ENCODE measurements around the gene SPRR4.

Gene SPRR4, protein sequence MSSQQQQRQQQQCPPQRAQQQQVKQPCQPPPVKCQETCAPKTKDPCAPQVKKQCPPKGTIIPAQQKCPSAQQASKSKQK

DNA sequence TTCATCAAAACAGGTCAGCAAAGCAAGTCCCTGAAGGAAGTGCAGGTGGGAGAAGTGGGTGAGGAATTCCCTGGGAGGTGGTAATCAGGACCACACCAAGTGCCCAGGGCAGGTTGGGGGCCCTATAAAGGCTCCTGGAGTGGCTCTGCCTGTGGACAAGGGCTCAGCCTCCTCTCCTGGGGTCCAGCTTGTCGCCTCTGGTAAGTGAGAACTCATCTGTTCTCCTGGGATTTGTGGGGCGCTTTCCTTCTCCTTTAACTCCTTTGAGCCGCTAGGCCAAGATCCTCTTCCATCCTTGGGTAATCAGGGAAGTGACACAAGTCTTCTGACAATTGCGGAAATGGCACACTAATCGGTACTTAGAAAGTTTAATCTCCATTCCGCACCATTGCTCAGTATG lies at the start of gene SPRR4:
TSS of gene SPRR4 (plus strand) at position 154 of the 400 bp plus-strand sequence. CDS start 1,243 bp downstream, outside the sequence.
- DNase-seq (ENCODE audit: low read depth in 3 of 3, low spot score in 1 of 3): no peak

DNA sequence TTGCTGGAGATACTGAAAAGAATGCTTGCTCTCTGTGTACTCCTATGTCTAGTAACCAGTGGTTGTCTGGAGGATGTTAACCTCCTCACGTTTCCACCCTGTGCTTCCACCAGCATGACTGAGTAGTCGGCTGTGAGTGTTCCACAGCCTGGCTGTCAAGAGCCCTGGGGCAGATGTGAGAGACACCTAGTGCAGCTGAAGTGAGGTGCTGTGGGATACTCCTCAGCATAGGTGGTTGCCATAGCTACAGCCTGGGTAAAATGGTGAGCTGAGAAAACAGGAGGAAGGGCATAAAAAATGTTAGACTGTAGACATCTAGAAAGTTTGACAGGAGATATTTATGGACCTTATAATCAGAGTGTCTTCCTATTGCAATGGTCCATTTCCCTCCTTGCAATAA lies 46.3 kb upstream of the SPRR4 start:
- no peak for DNase-seq (ENCODE audit: low read depth in 3 of 3, low spot score in 1 of 3)

DNA sequence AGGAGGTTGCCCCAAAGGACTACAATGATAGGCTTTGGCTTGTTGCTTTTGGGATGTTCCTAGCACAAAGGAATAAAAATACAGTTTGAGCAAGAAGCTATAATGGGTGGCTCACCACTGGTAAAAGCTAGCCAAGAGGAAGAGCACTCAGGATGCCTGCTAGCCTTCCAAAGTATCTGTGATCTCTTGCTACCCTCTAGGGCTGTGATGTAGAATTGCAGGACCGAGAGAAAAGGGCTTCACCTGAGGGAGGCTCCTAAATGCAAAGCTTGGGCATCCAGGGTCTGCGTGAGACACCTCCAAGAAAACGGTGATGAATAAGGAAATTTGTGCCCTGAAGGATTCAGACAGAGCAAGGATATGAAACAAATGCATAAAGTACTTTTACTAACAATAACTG lies 44.4 kb upstream of the SPRR4 start:
- DNase-seq (ENCODE audit: low read depth in 3 of 3, low spot score in 1 of 3): no peak

DNA sequence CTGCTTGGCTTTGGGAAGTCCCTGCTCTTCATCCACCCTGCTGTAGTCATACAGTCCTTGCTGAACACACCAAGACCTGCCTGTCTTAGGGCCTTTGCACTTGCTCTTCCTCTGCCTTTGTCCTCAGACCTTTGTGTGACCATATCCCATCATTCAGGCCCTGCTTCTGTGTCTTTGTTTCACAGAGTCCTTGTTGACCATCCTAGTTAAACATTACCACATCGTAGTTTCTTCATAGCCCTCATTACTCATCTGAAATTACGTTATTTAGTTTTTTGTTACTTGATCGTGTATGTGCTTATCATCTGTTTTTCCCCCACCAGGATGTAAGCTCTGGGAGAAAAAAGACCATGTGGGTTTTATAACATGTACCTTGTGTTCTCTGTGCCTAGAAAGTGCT lies 41.8 kb upstream of the SPRR4 start:
- DNase-seq (ENCODE audit: low read depth in 3 of 3, low spot score in 1 of 3): no peak

DNA sequence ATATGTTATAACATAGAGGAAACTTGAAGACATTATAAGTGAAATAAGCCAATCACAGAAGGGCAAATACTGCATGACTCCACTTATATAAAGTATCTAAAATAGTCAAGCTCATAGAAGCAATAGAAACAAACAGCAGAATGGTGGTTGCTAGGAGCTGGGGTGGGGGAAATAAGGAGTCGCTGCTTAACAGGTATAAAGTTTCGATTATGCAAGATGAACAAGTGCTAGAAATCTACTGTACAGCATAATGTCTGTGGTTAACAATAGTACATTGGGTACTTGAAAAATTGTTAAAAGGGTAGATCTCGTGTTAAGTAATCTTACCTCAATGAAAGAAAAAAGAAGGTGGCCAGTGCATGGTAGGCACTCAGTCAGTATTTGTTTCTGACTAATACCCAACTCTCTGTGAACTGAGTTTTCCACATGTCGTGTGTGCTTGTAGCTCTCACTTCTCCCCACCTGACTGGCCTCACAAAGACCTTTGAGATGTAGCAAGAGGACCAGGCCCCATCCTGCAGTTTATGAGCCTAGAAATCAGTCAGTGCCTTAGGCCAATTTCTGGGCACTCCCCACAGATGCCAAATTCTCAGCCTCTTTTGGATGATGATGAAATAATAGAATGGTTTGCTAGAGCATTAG lies 38.2 kb upstream of the SPRR4 start:
- DNase-seq (ENCODE audit: low read depth in 3 of 3, low spot score in 1 of 3): no peak

DNA sequence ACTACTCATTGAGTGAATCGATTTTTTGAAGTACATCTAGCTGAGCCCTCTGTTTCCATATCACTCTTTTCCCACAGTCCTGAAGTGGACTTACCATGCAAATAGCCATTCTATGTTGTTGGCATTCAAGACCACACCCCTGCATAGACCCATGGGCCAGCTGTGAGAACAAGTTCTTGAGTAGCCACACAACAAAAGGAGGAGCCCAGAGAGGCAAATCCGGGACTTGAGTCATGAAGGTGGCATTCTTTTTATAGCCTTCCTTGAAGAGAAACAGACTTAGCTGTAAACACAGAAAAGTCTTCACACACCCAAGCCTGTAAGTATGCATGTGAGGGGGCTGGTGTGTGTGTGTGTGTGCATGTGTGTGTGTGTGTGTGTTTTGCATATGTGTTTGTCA lies 37.3 kb upstream of the SPRR4 start:
- no peak for DNase-seq (ENCODE audit: low read depth in 3 of 3, low spot score in 1 of 3)

DNA sequence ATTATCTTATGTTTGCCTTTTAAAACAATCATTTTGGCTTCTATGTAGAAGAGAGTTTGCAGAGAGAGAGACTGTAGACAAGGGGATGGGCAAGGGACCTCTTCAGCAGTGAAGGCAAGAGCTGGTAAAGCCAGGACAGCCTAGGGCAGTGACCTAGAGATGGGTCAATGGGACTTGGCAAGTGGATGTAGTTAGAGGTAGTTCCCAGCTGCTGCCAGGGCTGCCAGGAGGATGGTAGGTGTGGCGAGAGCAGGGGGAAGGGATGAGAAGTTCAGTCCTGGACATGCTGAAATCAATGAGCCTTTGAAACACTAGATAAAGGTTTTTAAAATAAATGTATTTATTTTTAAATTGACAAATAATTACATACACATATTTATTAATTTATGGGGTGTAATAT lies 29.8 kb upstream of the SPRR4 start:
- no peak for DNase-seq (ENCODE audit: low read depth in 3 of 3, low spot score in 1 of 3)

DNA sequence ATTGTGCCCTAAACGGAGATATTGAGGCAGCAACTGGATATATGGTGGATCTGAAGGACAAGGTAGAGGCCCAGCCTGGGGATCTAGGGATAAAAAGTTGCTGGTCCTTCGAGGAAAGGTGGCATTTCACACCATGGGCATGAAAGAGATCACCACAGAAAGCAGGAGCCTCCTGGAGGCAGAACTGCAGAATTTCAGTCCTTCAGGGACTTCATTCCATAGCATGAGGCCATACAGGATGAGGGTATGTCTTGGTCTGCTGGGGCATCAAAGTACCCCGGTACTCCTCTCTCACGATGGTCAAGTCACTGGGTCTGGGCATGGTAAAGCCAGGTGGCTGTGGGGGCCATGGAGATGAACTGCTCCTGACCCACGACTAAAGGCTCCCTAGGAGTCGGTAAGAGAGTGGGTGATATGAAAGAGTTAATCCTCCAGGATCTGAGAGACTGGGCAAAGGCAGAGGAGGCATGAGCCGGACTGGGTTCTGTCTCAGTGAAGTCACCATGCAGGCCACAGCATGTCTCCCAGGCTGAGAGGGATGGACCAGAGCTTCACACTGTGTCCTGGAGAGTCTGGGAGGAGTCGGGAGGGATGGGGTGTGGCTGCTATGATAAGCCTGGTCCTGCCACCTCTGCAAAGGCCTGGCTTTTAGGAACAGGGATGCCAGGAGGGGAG lies 29.3 kb upstream of the SPRR4 start:
- DNase-seq (ENCODE audit: low read depth in 3 of 3, low spot score in 1 of 3): no peak

DNA sequence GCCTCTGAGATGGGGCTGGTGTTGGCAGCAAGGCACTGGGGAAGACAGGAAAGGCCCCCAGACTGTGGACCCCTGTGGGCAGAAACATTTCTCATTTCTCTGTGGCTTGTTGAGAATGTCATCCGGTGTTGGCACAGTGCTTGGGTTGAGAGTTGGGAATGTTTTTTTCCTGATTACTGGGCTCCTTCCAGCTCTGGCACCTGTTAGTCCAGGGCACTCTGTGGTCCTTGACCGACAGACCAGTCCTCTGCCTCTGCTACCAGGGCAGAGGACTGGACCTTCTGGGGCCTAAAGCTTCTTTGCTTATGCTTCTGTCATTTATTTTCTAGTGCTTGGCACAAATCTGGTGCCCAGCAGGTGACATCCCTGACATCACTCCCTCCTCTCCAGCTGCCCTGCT lies 28.3 kb upstream of the SPRR4 start:
- DNase-seq (ENCODE audit: low read depth in 3 of 3, low spot score in 1 of 3): no peak

DNA sequence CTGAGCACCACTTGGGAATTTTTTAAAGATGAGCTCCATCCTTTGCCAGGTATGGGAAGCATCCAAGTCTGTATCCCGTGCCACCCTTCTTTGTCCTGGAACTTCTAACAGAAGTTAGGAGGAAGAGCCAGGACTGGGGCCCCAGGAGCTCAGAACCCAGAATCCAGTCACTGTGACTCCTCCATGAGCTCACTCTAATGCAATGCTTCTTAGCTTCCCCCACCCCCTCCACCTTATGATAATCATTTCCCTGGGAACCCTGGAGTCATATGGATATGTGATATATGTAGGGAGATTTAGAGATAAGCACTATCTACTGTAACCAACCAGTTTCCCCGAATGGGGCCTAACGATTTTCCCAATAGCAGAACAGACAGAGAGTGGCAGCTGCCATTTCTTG lies 24.2 kb upstream of the SPRR4 start:
- no peak for DNase-seq (ENCODE audit: low read depth in 3 of 3, low spot score in 1 of 3)

DNA sequence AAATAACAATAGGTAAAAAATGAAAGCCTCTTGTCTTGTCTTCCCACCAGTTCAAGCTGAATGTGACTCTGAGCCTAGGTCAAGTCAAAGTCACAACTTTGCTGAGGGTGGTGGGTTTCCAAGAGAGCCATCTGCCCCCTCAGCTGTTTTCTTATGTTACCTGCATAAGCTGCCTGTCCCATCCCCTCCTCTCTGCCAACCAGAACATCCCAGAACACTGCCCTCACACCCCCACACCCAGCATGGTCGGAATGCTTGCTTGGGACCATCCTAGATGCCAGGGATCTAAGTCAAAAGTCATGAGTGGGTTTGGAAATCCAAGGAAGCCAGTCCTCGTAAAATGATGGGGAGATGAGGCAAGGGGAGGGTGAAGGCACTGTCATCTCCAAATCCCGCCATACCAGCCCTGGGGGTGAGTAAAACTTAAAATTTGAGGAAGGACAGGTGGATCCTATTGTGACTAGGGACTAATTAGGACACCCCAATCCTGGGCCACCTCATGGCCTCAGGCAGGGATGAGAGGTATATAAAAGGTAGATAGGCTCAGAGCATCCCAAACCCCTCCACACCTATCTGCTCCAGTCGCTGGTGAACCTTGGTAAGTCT lies 23.7 kb upstream of the SPRR4 start, which contains the start of gene SPRR5:
TSS of gene SPRR5 (plus strand) at position 556 of the 606 bp plus-strand sequence. CDS start 1,349 bp downstream, outside the sequence.
- no peak for DNase-seq (ENCODE audit: low read depth in 3 of 3, low spot score in 1 of 3)

DNA sequence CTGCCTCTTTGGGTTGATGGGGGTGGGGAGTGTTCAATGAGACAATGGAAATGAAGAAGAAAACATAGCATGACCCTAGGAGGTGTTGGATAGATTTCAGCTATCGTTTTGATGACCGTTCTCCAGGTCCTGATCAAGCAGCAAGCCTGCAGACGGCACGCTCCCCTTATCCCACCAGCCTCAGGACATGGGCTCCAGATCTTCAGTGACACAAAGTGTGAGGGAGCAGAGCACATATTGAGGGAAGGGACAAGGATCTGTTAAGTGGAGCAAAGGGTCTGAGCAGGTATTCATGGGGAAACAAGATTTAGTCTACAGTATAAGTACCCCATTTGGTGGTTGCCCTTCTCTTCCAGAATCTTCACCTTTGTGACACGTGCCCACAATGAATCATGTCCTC lies 18.7 kb upstream of the SPRR4 start:
- no peak for DNase-seq (ENCODE audit: low read depth in 3 of 3, low spot score in 1 of 3)

DNA sequence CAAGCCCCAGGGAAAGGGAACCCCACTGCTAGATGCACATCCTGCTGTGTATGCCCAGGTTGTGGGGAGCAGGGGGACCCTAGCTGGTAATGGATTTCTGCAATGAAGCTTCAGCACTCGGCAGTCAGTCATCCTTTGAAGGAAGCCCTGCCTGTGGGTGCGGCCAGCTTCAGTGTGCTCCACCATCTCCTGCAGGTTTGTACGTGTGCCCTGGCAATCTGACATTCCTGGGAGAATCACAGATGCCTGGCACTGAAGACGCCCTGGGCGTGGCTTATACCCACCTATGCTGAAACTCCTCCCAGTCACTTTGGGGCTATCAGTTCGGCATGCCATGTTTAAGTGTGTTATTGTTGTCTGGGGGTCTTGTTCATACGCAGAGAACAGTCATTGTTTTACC lies 16.7 kb upstream of the SPRR4 start:
- DNase-seq (ENCODE audit: low read depth in 3 of 3, low spot score in 1 of 3): no peak

DNA sequence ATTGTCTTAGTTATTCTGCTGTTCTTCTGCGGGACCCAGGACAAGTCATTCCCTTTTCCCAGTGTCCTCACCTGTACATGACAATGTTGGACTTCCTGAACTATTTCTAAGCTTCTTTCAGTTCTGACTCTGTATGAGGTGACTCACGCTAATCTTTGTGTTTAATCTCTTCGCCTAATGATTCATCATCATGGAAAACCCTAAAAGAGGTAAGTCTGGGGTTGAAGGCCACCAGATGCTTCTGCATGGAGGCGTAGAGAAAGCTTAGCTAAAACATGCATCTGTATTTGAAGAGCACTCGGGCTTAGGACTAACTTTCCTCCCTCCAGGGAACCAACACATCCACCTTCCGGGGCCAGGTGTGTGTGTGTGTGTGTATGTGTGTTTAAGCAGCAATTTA lies 16.0 kb upstream of the SPRR4 start:
- no peak for DNase-seq (ENCODE audit: low read depth in 3 of 3, low spot score in 1 of 3)

DNA sequence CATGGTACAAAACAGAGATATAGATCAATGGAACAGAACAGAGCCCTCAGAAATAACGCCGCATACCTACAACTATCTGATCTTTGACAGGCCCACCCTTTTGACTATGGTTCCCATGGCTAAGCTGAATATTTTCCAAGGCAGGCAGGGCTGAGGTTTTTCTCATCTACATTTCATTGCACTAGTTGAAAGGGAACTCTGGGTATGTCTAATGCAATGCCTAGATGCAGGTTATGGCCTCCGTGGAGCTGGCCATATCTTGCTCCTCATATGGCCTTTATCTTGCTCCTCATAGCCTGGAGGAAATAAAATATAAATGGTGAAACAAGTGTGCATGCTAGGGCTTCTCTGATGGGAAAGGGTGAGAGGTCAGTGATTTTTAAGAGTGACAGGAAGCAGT lies 12.9 kb upstream of the SPRR4 start:
- DNase-seq (ENCODE audit: low read depth in 3 of 3, low spot score in 1 of 3): no peak

DNA sequence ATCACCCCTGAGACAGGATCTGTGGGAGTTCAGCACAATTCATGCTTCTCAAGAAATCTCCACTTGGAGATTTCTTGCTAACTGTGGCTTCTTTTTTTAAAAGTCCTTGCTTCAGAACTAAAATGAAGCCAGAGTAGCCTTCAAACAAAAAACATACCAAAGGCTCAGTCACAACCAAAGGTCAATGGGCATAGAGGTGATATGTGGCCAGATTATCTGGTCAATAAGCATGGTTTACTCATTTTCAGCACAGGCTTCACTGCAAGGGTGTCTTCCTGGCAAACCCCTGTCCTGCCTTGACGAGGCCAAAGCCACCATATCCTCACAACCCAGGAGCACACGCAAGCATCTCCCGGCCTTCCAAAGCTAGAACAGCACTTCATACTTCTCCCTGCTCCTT lies 11.2 kb upstream of the SPRR4 start:
- DNase-seq (ENCODE audit: low read depth in 3 of 3, low spot score in 1 of 3): no peak

DNA sequence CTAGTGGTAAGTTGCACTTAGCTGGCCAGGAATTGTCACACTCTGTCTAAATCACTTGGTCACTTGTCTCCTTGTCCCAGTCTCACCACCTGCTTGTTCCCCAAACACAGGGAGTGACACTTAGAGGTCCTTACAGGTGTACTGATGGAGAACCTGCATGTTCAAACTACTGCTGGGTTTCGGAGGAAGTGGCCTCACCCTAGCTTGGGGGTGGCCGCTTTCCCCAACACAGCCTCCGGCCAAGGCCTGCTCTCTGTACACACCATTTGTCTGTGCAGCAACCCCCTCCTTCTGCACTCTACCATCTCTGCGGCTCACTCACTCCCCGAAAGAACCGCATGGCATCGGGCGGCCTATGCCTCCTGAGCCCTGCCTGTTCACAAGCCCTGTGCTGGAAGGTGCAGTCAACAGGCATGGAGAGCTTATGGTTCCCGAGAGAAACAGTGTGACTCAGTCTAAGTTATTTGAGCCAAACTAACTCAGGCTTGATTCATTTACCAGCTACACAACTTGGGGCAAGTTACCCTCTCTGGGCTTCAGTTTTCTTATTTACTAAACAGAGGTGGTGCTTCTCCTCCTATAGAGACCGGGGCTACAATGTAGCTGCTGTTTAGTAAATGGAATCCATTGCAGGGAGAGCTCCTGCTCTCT lies 10.5 kb upstream of the SPRR4 start:
- DNase-seq (ENCODE audit: low read depth in 3 of 3, low spot score in 1 of 3): no peak

DNA sequence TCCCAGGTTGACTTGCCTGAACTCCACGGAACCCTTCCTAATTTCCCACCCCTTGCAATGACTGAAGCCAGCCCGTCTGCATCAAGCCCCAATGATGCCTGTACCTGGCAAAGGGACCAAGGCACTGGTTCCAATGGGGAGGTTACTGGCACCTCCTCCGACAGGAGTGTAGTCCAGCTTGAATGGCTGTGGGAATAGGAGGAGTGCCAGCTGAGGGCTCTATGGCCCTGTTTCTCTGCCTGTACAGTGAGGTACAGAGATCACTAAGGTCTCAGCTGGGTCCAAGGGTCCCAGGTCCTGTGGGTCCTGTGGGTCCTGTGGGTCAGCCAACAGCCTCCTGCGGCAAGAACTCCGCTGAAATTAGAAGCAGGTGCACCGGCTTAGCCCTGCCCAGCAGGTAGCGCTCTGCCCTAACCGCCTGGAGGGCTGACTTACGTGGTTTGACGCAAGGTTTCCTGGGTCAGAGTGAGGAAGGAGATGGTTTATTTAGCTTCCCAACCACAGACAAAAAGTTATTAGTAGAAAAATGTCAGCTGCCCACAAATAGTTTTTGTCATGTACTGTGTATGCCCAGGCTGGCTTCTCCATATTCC lies 9.9 kb upstream of the SPRR4 start:
- DNase-seq (ENCODE audit: low read depth in 3 of 3, low spot score in 1 of 3): no peak

DNA sequence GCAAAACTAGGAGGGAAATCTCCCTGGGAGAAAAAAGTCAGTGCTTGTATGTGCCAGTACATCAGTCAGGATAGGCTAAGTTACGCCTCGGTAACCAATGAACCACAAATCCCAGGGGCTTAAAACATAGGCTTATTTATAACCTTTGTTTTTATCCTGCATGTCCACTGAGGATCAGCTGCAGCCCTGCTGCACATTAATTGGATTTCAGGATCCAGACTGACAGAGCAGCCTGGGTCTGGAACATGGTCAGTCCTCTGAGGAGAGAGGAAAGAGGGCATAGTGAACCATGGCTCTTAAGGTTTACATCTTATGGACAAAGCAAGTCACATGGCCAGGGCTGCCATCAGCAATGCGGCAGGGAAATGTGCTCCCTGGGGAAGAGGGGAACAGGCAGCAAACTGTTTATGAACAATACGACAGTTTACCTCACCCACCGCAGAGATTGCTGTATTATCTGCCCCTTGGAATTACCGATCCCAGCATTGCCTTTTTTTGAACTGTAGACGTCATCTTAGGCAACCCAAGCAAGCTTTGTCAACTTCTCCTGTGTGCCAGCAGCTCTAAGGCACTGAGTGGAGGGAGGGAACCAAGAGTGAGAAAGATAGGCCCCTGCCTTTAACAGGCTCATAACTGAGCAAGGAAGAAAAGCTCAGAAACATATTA lies 9.1 kb upstream of the SPRR4 start:
- no peak for DNase-seq (ENCODE audit: low read depth in 3 of 3, low spot score in 1 of 3)

DNA sequence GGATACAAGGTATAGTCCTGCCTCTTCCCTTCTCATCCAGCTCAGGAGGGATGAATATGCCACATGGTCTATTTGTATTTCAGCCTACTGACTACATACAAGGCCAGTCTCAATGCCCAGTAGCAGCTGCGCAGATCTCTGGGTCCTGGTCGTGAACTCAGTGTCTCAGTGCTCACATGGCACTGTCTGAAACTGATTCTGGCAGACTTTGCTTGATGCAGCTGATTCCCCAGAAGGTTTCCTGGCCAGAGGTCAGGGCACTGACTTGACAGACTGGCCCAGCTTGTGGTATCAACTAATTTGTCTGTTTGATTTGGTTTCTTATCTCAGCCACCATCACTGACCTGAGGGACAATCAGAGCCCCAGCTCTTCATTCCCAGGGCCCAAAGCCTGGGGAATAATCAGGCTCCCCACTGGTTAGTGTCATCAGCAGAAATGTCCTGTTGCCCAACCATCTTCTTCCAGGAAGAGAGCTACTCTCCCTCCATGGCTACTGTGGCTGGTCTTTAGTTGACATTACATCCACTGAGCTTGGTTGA lies 7.5 kb upstream of the SPRR4 start:
- no peak for DNase-seq (ENCODE audit: low read depth in 3 of 3, low spot score in 1 of 3)

DNA sequence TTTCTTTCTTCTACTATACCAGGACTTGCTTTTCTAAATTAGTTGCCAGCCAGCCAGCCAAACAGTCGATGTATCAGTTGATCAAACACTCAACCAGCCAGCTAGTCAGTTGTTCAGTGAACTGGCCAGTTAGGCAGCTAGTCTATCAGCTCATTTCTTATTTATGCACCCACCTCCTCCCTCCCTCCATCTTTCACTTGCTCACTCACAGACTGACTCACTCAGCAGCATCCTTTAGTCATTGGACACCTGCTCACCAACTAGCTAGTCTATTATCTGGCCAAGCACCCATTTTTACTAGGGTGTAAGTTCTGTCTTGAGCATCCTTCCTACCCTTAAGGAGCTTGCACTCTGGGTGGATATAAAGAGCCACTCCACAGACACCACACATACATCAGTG lies 5.9 kb upstream of the SPRR4 start:
- no peak for DNase-seq (ENCODE audit: low read depth in 3 of 3, low spot score in 1 of 3)
